Omental fat pad (tissue), 4 donors: ENCODE measurements around the gene YARS1. TPM values are rescaled to one million over a fixed set of nuclear protein-coding genes. Genes with fewer than 3 reads are reported as not detected.
A peak's percentile ranks its signal among the peaks of the same experiment; 100 is the strongest.

Experiments
- ATAC-seq: fragments of 150-250 bp; one replicate; pipeline ENCODE4 v1.9.1; 2016; ENCODE audit warnings: mild to moderate bottlenecking, moderate library complexity; ENCODE audit not compliant: low FRiP score
- DNase-seq: peaks from one replicate; pipeline ENCODE4 v3.0.0-alpha.2; 2019; ENCODE audit warnings: low spot score
- CTCF ChIP-seq, 3 donors: fragments of 450-650 bp; IDR thresholded peaks; one replicate each; pipeline ENCODE4 v1.5.1; 2016 to 2017; ENCODE audit warnings: antibody characterized with exemption in 3 of 3, mild to moderate bottlenecking in 3 of 3, moderate library complexity in 2 of 3
- total RNA-seq, 4 donors: library from RNA; depleted of rRNA; stranded (reverse); fragments of >200 nt; gene quantifications; one replicate each; pipeline ENCODE4 v1.1.0, GENCODE V29; 2016

The YARS1 gene
- total RNA-seq, 4 donors from 2014 or later: 59.1 to 124 (median 62.6) TPM

GRCh38 chr1:32770741-32771548 lies 46.2 kb downstream of the YARS1 start:
- TF ChIP-seq CTCF (IDR thresholded peaks at IDR 0.05): no peak
- ATAC-seq: no peak
- DNase-seq: no peak

GRCh38 chr1:32770221-32770731 lies 46.9 kb downstream of the YARS1 start:
- no peak for TF ChIP-seq CTCF (IDR thresholded peaks at IDR 0.05)
- DNase-seq: no peak
- ATAC-seq: no peak

GRCh38 chr1:32769524-32770220 lies 47.5 kb downstream of the YARS1 start:
- DNase-seq: no peak
- no peak for TF ChIP-seq CTCF (IDR thresholded peaks at IDR 0.05)
- no peak for ATAC-seq

GRCh38 chr1:32768110-32768850 lies 48.9 kb downstream of the YARS1 start:
- ATAC-seq (no peak), DNase-seq (no peak)
- no peak for TF ChIP-seq CTCF (IDR thresholded peaks at IDR 0.05)

- no peak for DNase-seq
- no peak for TF ChIP-seq CTCF (IDR thresholded peaks at IDR 0.05)
- peak; percentile 24 for ATAC-seq
These were observed 49.5 kb downstream of the YARS1 start for GRCh38 chr1:32767641-32768040.

GRCh38 chr1:32767156-32767555 lies 50.0 kb downstream of the YARS1 start:
- DNase-seq (no peak), ATAC-seq (no peak)
- no peak for TF ChIP-seq CTCF (IDR thresholded peaks at IDR 0.05)
